Measurements from ENCODE around the gene RNF20.
"Not testable (repeated sequence)": the region's sequence is repeated elsewhere in the genome, so short reads cannot be mapped to it uniquely, and the experiment has no call there.

Gene RNF20

DNA sequence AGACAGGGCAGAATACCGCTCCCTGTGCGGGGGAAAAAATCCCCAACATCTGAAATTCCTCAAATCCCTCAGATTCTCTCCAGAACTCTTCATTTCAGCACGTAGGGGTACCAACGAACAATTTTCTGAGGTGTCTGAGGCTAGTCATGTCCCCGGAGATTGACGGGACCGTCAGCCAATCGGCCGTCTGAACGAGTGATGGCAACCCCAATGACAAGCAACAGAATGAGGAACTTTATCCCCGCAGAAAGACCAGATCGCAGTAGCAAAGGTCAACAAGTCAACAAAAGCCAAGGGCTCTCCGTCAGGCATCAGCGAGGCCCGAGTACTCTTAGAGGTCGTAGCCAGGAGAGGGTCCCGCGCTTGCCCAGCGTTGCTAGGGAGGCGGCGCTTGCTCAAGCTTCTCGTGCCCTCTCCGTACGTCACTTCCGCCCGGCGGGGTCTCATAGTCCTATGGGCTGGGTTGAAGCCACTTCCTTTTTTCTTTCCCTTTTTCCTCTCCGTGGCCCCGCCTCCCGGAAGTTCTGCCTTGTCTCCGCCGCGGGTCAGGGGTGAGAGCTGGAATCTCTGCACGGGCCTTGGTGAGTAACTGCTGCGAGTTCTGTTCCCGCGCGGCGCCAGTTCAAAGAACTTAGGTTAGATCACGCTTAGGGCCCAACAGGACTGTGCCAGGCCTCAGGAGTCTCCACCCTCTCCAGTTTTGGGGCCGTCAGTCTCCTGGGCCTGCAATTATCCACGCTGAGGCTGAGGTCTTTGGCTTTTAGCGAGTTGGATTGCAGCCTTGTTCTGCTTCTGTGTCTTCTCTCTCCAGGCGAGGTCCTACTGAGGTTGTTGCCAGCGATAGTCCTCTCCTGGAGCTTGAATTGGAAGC lies at the start of gene RNF20:
RNF20 (plus strand) TSS at position 520 of the 871 bp plus-strand sequence. CDS start 1,571 bp downstream, outside the sequence.
- peak; percentile 98 for DNase-seq

DNA sequence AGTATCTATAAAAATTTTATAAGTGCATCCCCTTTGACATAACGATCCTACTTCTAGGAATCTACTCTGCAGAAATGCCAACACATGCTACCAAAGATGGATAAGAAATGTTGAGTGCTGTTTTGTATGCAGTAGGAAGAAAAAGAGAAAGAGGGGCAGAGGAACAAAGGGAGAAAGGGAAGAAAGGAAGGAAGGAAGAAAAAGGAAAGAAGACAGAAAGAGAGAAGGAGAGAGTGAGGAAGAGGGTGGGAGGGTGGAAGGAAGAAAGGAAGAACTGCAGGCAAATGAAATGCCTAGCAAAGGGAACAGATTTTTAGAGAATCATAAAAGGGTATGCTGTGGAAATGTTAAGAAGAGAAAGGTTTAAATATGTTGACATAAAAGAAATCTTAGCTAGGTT lies 49.6 kb upstream of the RNF20 start:
- DNase-seq = no peak

DNA sequence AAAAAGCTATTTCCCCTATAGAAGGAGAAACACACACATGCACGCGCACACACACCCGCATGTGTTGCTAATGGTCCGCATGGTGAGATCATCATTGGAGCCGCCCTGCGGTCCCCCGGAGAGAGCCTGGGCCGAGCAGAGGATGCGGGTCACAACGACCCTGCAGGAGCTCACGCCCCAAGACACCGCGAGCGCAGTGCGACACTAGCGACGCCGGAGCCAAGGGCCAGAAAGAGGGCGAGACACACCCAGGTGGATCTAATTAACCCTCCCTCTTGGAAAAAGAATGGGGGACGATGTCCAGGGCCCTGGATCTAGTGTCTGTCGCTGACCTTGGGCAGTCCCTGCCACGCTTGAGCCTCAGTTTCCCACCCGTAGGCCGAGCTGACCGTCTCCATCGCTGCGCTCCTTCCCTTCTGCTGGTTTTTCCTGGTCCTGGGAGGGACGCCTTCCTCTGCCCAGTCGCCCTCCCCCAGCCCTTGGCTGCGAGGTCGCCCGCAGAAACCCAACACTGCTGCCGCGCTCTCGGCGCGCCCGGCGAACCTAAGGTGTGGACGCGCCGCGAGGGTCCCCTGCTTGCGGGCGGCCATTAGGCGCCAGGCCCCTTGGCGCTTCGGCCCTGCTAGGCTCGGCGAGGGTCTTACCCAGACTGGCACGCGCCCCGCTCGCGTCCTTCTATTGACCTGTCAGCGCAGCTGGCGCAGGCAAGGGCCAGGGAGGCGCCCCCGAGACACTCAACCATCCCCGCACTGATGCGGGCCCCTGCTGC lies 47.5 kb upstream of the RNF20 start:
- no peak for DNase-seq

DNA sequence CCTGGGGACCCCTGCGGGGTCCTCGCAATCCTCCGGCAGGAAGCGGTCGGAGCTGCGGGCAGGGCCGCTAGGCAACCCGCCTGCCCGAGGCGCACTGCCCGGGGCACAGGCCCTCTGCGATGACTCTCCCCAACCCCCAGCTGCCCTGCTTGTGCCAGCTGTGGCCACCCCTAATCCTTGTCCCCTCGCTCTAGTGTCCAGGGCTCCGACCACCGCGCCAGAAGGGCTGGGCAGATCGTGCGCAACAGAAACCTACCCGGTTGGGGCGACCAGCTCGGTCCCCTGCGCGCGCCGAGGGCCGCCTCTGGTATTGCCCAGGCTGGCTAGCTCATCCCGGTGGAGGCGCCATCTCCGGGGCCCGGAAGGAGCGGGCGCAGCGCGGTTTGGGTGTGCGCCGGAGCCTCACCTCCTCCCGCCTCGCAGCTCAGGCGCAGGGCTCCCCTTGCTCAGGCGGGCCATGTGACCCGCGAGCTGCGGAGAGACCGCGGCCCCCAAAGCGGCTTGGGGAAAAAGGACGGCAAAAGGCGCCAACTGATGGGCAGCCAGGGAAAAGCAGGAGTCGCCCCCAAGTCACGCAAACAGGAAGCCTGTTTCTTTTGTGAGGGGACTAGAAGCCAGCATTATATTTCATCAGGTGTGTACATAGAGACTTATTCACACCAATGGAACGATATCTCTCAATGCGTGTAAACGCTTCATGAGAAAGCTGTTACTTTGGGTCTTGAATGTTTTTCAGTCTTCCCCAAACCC lies 46.8 kb upstream of the RNF20 start:
- DNase-seq = no peak

- no peak for DNase-seq
These were observed 46.2 kb upstream of the RNF20 start for GRCh38 chr9:101487443-101487840.

DNA sequence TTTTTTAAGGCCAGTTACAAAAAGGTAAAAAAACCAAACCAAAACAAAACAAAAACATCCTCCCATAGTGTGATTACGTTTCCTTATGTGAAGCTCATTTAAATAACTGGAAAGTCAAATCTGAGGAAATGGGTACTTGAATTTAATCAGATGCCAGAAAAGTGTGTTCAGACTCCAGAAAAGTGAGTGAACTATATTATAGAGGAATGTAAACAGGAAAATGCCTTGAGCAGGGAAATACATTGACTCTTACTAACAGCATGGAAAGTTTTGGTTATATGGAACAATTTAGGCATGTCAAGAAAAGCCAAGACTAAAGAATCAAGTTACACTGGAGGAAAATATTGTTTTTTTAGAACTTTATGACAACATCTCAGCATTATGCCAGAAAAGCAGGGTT lies 37.8 kb upstream of the RNF20 start:
- no peak for DNase-seq

GRCh38 chr9:101498323-101498722 lies 35.3 kb upstream of the RNF20 start:
- no peak for DNase-seq

GRCh38 chr9:101504188-101504587 lies 29.5 kb upstream of the RNF20 start:
- DNase-seq = no peak

- no peak for DNase-seq
These were observed 25.4 kb upstream of the RNF20 start for GRCh38 chr9:101508211-101508610.

- no peak for DNase-seq
These were observed 24.1 kb upstream of the RNF20 start for GRCh38 chr9:101509572-101509971.

- no peak for DNase-seq
These were observed 23.2 kb upstream of the RNF20 start for GRCh38 chr9:101510459-101510858.

GRCh38 chr9:101511009-101511408 lies 22.6 kb upstream of the RNF20 start:
- DNase-seq = no peak

DNA sequence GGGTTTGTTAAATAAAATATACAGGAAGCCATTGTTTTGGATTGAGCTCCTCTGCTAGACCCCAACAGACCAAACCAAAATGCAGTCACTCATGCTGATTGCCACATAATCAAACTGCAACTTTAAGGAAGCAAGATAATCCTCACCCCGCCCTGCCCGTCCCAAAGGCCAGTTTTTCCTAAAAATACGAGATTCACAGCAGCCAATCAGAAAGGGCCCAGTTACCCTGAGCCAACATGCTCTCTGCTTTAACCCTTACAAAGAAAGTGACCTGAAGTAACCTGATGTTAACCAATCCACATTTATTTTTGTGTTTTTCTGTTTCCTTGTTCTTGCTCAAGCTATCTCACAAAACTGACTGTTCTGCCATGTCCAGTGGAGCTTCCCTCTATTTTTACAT lies 21.5 kb upstream of the RNF20 start:
- no peak for DNase-seq

GRCh38 chr9:101513351-101513750 lies 20.3 kb upstream of the RNF20 start:
- no peak for DNase-seq

- no peak for DNase-seq
These were observed 19.6 kb upstream of the RNF20 start for GRCh38 chr9:101514071-101514470.

DNA sequence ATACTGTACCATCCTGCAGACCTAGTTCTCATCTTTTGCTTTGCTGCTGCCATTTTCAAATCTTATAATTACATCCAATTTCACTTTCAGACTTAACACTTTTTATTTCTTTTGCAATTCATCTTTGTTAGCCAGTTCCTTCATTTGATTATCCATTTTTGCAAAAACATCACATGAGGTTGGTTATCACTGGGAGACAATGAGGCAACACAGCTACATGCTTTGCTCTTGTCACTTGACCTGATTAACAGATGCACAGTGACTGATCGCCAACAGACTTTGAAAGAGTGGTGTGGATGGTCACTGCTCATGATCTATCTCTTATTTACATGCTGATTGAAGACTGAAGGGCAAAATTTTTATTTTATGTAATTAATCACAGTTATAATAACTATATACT lies 17.0 kb upstream of the RNF20 start:
- DNase-seq = no peak

GRCh38 chr9:101518489-101518888 lies 15.2 kb upstream of the RNF20 start:
- DNase-seq = not testable (repeated sequence)

GRCh38 chr9:101524371-101524770 lies 9.3 kb upstream of the RNF20 start:
- DNase-seq = no peak

DNA sequence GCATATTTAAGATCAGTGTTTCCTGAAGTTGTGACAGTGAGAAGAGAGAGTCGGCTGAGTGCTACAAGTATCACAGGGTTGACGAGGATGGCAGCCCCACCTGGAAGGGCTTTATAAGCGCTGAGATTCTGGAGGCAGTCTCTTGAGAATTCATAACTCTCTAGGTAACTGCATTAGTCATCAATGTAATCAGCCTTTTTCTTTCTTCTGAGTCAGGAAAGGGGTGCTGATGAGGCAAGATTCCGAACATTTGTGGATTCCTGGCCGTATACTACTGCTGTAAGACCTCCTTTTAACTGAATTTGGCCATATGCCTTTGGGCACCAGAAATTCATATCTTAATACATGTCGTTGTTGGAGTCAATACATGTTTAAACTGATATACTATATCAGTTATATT lies 6.6 kb upstream of the RNF20 start:
- no peak for DNase-seq

DNA sequence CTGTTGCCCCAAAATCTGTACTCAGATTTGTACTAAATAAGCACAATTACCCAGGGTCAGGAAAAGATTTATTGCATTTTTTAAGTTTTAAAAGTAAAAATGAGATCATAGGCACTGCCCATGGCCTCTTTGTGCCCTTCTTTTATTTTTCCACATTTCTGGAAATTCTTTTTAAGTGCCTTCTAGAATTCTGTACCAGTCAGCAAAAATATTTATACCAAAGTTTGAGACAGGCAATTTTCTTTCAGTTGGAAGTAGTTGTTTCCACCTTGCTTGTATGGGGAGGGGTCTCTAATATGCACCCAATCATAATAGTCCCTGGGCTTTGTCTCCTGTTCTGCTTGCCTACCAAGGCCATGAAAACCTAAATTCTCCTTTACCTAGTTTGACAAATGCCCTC lies 5.6 kb upstream of the RNF20 start:
- DNase-seq = no peak

GRCh38 chr9:101530076-101530711 lies 3.5 kb upstream of the RNF20 start:
- DNase-seq = peak; percentile 84

GRCh38 chr9:101536351-101536750 lies 2.7 kb downstream of the RNF20 start:
- no peak for DNase-seq

GRCh38 chr9:101536938-101537337 lies 3.3 kb downstream of the RNF20 start:
- no peak for DNase-seq
